Gastroesophageal sphincter (tissue), 3 donors: ENCODE results near the gene ENDOD1.

ENCODE experiments used
- POLR2AphosphoS5 ChIP-seq: sonication (generic); formaldehyde crosslinking; IDR thresholded peaks from one replicate; pipeline ENCODE4 v1.6.1; 2017; ENCODE audit warnings: antibody characterized with exemption
- TF ChIP-seq, protein P1 (sequence below), 4 experiments: fragments of 200-600 bp in 2 of 4; fragments of 450-650 bp in 2 of 4; sonication (generic) in 1 of 4; IDR thresholded peaks; one replicate each; pipeline ENCODE4 v1.5.1; 2017 to 2019; ENCODE audit warnings: antibody characterized with exemption in 4 of 4, mild to moderate bottlenecking in 2 of 4, moderate library complexity in 2 of 4

GRCh38 chr11:95100856-95101507 lies 11.3 kb downstream of the ENDOD1 start:
- no peak for TF ChIP-seq POLR2AphosphoS5
- TF ChIP-seq, protein P1, sequence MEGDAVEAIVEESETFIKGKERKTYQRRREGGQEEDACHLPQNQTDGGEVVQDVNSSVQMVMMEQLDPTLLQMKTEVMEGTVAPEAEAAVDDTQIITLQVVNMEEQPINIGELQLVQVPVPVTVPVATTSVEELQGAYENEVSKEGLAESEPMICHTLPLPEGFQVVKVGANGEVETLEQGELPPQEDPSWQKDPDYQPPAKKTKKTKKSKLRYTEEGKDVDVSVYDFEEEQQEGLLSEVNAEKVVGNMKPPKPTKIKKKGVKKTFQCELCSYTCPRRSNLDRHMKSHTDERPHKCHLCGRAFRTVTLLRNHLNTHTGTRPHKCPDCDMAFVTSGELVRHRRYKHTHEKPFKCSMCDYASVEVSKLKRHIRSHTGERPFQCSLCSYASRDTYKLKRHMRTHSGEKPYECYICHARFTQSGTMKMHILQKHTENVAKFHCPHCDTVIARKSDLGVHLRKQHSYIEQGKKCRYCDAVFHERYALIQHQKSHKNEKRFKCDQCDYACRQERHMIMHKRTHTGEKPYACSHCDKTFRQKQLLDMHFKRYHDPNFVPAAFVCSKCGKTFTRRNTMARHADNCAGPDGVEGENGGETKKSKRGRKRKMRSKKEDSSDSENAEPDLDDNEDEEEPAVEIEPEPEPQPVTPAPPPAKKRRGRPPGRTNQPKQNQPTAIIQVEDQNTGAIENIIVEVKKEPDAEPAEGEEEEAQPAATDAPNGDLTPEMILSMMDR (IDR thresholded peaks at IDR 0.05), result no peak
